HCT116 (cell line): ENCODE measurements around the gene KY. TPM values are rescaled to one million over a fixed set of nuclear protein-coding genes. Genes with fewer than 3 reads are reported as not detected.

Experiments
- ATAC-seq: fragments of 200-7000 bp; cut with Tn5 transposase; 2 replicates; pipeline ENCODE4 v1.9.1; 2020; ENCODE audit warnings: mild to moderate bottlenecking, moderate library complexity
- BruUV-seq: library from RNA; stranded (reverse); fragments of 400-500 nt; replicated peaks from 2 replicates; lab custom pipeline; 2021; lab: Mats Ljungman, UMichigan
- CTCF ChIA-PET: fragments of 300-600 bp; sonication (Branson Sonifier 250); formaldehyde crosslinking; loops from one replicate; lab custom pipeline; 2021; ENCODE audit warnings: antibody characterized with exemption; lab: Charles Lee
- POLR2A ChIA-PET: fragments of 300-600, 350-600 bp; sonication (Branson Sonifier 250); formaldehyde crosslinking; loops from one replicate; lab custom pipeline; 2021; ENCODE audit warnings: antibody characterized with exemption; lab: Charles Lee
- RAD21 ChIA-PET, 2 experiments: fragments of 300-600 bp; sonication (Branson Sonifier 250); formaldehyde crosslinking; loops; one replicate each; lab custom pipeline; 2023; ENCODE audit warnings: low total read pairs in 2 of 2; ENCODE audit not compliant: uncharacterized antibody in 2 of 2, unreplicated experiment in 2 of 2, low non-redundant PET in 1 of 2; lab: Charles Lee
- DNase-seq: peaks from one replicate; pipeline ENCODE4 v3.0.0-alpha.2; 2010; ENCODE audit warnings: low read depth, low spot score
- H2AFZ ChIP-seq: fragments of 200-600 bp; shearing (Covaris generic), sonication (generic); 2 replicates; pipeline ENCODE4 v1.6.1; 2017; ENCODE audit warnings: low read depth, mixed run types, mixed read lengths, antibody characterized with exemption, low read length; ENCODE audit not compliant: poor library complexity, severe bottlenecking
- H3K27ac ChIP-seq: 2 replicates; pipeline ENCODE4 v1.5.1; 2012; ENCODE audit warnings: low read depth, low read length
- H3K27me3 ChIP-seq: fragments of 200-600 bp; sonication (generic); 2 replicates; pipeline ENCODE4 v1.6.1; 2016; ENCODE audit warnings: mixed run types, low read length, mixed read lengths; ENCODE audit not compliant: insufficient read depth
- H3K36me3 ChIP-seq, 2 experiments: fragments of 200-500 bp in 1 of 2; fragments of 200-600 bp in 1 of 2; sonication (Bioruptor generic) in 1 of 2; sonication (generic) in 1 of 2; 2 replicates each; pipeline versions ENCODE4 v1.5.1 to v1.6.1; 2014 to 2016; ENCODE audit warnings: low read length in 2 of 2, inconsistent platforms in 1 of 2, mixed read lengths in 1 of 2, mixed run types in 1 of 2; ENCODE audit not compliant: insufficient read depth in 2 of 2, control insufficient read depth in 1 of 2
- H3K4me1 ChIP-seq, 2 experiments: fragments of 200-600 bp in 1 of 2; sonication (generic) in 1 of 2; 2 replicates each; pipeline versions ENCODE4 v1.5.1 to v1.6.1; 2012 to 2017; ENCODE audit warnings: low read length in 2 of 2, inconsistent platforms in 1 of 2, mild to moderate bottlenecking in 1 of 2, mixed read lengths in 1 of 2, mixed run types in 1 of 2, moderate library complexity in 1 of 2; ENCODE audit not compliant: insufficient read depth in 2 of 2, control insufficient read depth in 1 of 2
- H3K4me2 ChIP-seq: fragments of 200-600 bp; sonication (generic); 2 replicates; pipeline ENCODE4 v1.6.1; 2017; ENCODE audit warnings: mixed run types, low read length, mixed read lengths
- H3K4me3 ChIP-seq, 2 experiments: fragments of 200-600 bp in 1 of 2; sonication (generic) in 1 of 2; replicated peaks in 1 of 2; 2 replicates each; pipeline ENCODE4 v1.5.1; 2011 to 2016; ENCODE audit warnings: low read length in 2 of 2, control low read depth in 1 of 2, low read depth in 1 of 2, mild to moderate bottlenecking in 1 of 2, mixed read lengths in 1 of 2, mixed run types in 1 of 2
- H3K79me2 ChIP-seq: fragments of 200-600 bp; sonication (generic); 2 replicates; pipeline ENCODE4 v1.6.1; 2017; ENCODE audit warnings: mild to moderate bottlenecking, mixed run types, low read length, moderate library complexity, mixed read lengths; ENCODE audit not compliant: insufficient read depth
- H3K9ac ChIP-seq: fragments of 200-600 bp; sonication (generic); 2 replicates; pipeline ENCODE4 v1.6.1; 2016; ENCODE audit warnings: low read length, mixed read lengths
- H3K9me2 ChIP-seq: fragments of 200-600 bp; sonication (generic), shearing (Covaris generic); 2 replicates; pipeline ENCODE4 v1.6.1; 2017; ENCODE audit warnings: mixed run types, mild to moderate bottlenecking, moderate library complexity; ENCODE audit not compliant: insufficient read depth
- H3K9me3 ChIP-seq, 2 experiments: fragments of 200-500 bp in 1 of 2; fragments of 200-600 bp in 1 of 2; sonication (Bioruptor generic) in 1 of 2; sonication (generic) in 1 of 2; 2 replicates each; pipeline ENCODE4 v1.6.1; 2014 to 2017; ENCODE audit warnings: low read length in 2 of 2, mixed read lengths in 2 of 2, inconsistent platforms in 1 of 2, low read depth in 1 of 2, mild to moderate bottlenecking in 1 of 2, mixed run types in 1 of 2, moderate library complexity in 1 of 2; ENCODE audit not compliant: control insufficient read depth in 1 of 2, insufficient read depth in 1 of 2
- H4K20me1 ChIP-seq: fragments of 200-600 bp; sonication (generic), shearing (Covaris generic); 2 replicates; pipeline ENCODE4 v1.6.1; 2017; ENCODE audit warnings: mixed run types, mild to moderate bottlenecking, moderate library complexity; ENCODE audit not compliant: insufficient read depth
- CBX3 ChIP-seq: IDR thresholded peaks from 2 replicates; pipeline ENCODE4 v1.6.1; 2012; ENCODE audit warnings: low read depth
- CEBPB ChIP-seq: IDR thresholded peaks from 2 replicates; pipeline ENCODE4 v1.6.1; 2012; ENCODE audit warnings: low read depth
- EGR1 ChIP-seq: IDR thresholded peaks from 2 replicates; pipeline ENCODE4 v1.6.1; 2012; ENCODE audit warnings: low read depth
- ELF1 ChIP-seq: IDR thresholded peaks from 2 replicates; pipeline ENCODE4 v1.6.1; 2012; ENCODE audit warnings: low read depth, borderline replicate concordance
- EZH2 ChIP-seq: fragments of 200-600 bp; sonication (generic); IDR thresholded peaks from 2 replicates; pipeline ENCODE4 v1.6.1; 2017; ENCODE audit warnings: antibody characterized with exemption, mixed run types
- EZH2phosphoT487 ChIP-seq: fragments of 200-600 bp; IDR thresholded peaks from 2 replicates; pipeline ENCODE4 v1.6.1; 2018; ENCODE audit warnings: antibody characterized with exemption, borderline replicate concordance
- JUND ChIP-seq: IDR thresholded peaks from 2 replicates; pipeline ENCODE4 v1.6.1; 2012
- POLR2A ChIP-seq: IDR thresholded peaks from 2 replicates; pipeline ENCODE4 v1.7.0; 2011; ENCODE audit warnings: borderline replicate concordance; ENCODE audit not compliant: insufficient read depth, insufficient read length; ENCODE audit errors: extremely low read depth
- POLR2AphosphoS5 ChIP-seq: IDR thresholded peaks from 2 replicates; pipeline ENCODE4 v1.6.1; 2011; ENCODE audit warnings: mild to moderate bottlenecking, low read depth, low read length, moderate library complexity
- RAD21 ChIP-seq: IDR thresholded peaks from 2 replicates; pipeline ENCODE4 v1.6.1; 2012; ENCODE audit warnings: low read depth, mild to moderate bottlenecking
- TCF7L2 ChIP-seq: IDR thresholded peaks from 2 replicates; pipeline ENCODE4 v1.7.0; 2011; ENCODE audit warnings: borderline replicate concordance, inconsistent platforms; ENCODE audit not compliant: insufficient read depth, insufficient read length; ENCODE audit errors: extremely low read depth
- YY1 ChIP-seq: IDR thresholded peaks from 2 replicates; pipeline ENCODE4 v1.6.1; 2011; ENCODE audit warnings: low read length, low read depth, moderate library complexity, mild to moderate bottlenecking; ENCODE audit not compliant: insufficient replicate concordance; ENCODE audit errors: extremely low read depth
- ZNF274 ChIP-seq: fragments of 200-500 bp; sonication (Bioruptor generic); IDR thresholded peaks from 2 replicates; pipeline ENCODE4 v1.6.1; 2014; ENCODE audit warnings: mild to moderate bottlenecking, low read depth, low read length, inconsistent platforms
- intact Hi-C: fragments of 100-400 bp; cut with micrococcal nuclease; formaldehyde crosslinking; loops from 2 replicates; pipeline ENCODE4 v1.10.0; 2022
- total RNA-seq: library from RNA; stranded (reverse); gene quantifications from one replicate; pipeline ENCODE4 v1.2.1, GENCODE V29; 2021; ENCODE audit not compliant: unreplicated experiment
- TF ChIP-seq, protein P1 (sequence below): IDR thresholded peaks from 2 replicates; pipeline ENCODE4 v1.6.1; 2011; ENCODE audit warnings: mild to moderate bottlenecking, low read length, moderate library complexity; ENCODE audit not compliant: insufficient replicate concordance; ENCODE audit errors: extremely low read depth
- TF ChIP-seq, protein P2 (sequence below): IDR thresholded peaks from 2 replicates; pipeline ENCODE4 v1.6.1; 2012
- TF ChIP-seq, protein P3 (sequence below): IDR thresholded peaks from 2 replicates; pipeline ENCODE4 v1.6.1; 2012
- TF ChIP-seq, protein P4 (sequence below): IDR thresholded peaks from 2 replicates; pipeline ENCODE4 v1.6.1; 2012; ENCODE audit warnings: low read depth
- TF ChIP-seq, protein P5 (sequence below), 3 experiments: fragments of 200-600 bp in 1 of 3; sonication (generic) in 1 of 3; IDR thresholded peaks in 2 of 3; conservative IDR thresholded peaks in 1 of 3; 2 replicates each; pipeline ENCODE4 v1.5.1; 2012 to 2017; ENCODE audit warnings: low read depth in 2 of 3, low read length in 2 of 3, antibody characterized with exemption in 1 of 3, borderline replicate concordance in 1 of 3, control low read depth in 1 of 3, mild to moderate bottlenecking in 1 of 3, mixed read lengths in 1 of 3, mixed run types in 1 of 3, moderate library complexity in 1 of 3; ENCODE audit not compliant: insufficient read depth in 1 of 3

KY gene
- total RNA-seq, 1 experiment from 2014 or later = not detected

DNA sequence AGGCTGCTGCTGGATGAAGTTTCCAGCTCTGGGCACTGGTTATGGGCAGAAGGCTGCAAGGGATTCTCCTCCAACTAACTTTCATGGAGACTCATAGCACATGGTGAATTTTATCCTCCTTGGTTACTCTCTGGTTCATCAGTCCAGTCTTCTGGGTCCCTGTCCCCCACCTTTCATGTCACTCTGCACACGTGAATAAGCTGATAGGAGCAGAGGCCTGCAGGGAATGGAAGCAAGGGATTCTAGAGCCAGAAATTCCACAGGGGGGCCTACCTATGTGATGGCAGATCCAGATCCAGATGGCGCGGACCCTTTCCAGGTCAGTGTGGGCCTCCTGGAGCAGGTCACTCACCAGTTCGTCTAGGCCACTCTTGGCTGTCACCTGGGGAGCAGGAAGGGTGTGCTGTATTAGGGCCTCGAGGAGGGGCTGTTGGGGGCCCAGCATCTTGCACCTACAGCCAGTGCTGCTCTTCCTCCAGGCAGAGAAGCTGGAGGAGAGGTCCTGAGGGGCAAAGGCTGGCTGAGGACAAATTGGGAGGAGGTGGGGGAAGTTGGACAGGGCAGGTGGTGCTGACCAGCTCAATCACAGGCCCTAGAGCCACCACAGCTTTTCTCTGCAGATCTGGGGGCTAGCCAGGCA, 30.2 kb downstream of the KY start:
- DNase-seq = no peak
- H3K36me3 ChIP-seq = no peaks in the 10 kb centered on the region
- H3K27me3 ChIP-seq = no peaks in the 10 kb centered on the region
- no peaks in the 10 kb centered on the region for H3K4me1 ChIP-seq
- CTCF ChIA-PET = no interaction called here
- H3K27ac ChIP-seq = no peak overlapping the region
- POLR2A ChIA-PET = no interaction called here
- no TSS peak for BruUV-seq
- H3K4me3 ChIP-seq = no peak overlapping the region
- no peak for ATAC-seq
- intact Hi-C loops = no loop called here
- H2AFZ ChIP-seq = no peak overlapping the region
- no peaks in the 10 kb centered on the region for H3K79me2 ChIP-seq
- RAD21 ChIA-PET = no interaction called here
- no peak overlapping the region for H3K4me2 ChIP-seq
- no peaks in the 10 kb centered on the region for H4K20me1 ChIP-seq
- H3K9me3 ChIP-seq = no peaks in the 10 kb centered on the region
- TF ChIP-seq, protein P1, sequence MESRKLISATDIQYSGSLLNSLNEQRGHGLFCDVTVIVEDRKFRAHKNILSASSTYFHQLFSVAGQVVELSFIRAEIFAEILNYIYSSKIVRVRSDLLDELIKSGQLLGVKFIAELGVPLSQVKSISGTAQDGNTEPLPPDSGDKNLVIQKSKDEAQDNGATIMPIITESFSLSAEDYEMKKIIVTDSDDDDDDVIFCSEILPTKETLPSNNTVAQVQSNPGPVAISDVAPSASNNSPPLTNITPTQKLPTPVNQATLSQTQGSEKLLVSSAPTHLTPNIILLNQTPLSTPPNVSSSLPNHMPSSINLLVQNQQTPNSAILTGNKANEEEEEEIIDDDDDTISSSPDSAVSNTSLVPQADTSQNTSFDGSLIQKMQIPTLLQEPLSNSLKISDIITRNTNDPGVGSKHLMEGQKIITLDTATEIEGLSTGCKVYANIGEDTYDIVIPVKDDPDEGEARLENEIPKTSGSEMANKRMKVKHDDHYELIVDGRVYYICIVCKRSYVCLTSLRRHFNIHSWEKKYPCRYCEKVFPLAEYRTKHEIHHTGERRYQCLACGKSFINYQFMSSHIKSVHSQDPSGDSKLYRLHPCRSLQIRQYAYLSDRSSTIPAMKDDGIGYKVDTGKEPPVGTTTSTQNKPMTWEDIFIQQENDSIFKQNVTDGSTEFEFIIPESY = no peak
- no peak for TF ChIP-seq CBX3
- TF ChIP-seq ELF1 = no peak
- no peak for TF ChIP-seq JUND
- TF ChIP-seq, protein P2, sequence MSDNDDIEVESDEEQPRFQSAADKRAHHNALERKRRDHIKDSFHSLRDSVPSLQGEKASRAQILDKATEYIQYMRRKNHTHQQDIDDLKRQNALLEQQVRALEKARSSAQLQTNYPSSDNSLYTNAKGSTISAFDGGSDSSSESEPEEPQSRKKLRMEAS = no peak
- TF ChIP-seq YY1 = no peak
- TF ChIP-seq RAD21 = no peak
- TF ChIP-seq POLR2AphosphoS5 = no peak
- no peak for TF ChIP-seq EZH2phosphoT487
- no peak for TF ChIP-seq EGR1
- TF ChIP-seq, protein P3, sequence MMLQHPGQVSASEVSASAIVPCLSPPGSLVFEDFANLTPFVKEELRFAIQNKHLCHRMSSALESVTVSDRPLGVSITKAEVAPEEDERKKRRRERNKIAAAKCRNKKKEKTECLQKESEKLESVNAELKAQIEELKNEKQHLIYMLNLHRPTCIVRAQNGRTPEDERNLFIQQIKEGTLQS = no peak
- TF ChIP-seq, protein P4, sequence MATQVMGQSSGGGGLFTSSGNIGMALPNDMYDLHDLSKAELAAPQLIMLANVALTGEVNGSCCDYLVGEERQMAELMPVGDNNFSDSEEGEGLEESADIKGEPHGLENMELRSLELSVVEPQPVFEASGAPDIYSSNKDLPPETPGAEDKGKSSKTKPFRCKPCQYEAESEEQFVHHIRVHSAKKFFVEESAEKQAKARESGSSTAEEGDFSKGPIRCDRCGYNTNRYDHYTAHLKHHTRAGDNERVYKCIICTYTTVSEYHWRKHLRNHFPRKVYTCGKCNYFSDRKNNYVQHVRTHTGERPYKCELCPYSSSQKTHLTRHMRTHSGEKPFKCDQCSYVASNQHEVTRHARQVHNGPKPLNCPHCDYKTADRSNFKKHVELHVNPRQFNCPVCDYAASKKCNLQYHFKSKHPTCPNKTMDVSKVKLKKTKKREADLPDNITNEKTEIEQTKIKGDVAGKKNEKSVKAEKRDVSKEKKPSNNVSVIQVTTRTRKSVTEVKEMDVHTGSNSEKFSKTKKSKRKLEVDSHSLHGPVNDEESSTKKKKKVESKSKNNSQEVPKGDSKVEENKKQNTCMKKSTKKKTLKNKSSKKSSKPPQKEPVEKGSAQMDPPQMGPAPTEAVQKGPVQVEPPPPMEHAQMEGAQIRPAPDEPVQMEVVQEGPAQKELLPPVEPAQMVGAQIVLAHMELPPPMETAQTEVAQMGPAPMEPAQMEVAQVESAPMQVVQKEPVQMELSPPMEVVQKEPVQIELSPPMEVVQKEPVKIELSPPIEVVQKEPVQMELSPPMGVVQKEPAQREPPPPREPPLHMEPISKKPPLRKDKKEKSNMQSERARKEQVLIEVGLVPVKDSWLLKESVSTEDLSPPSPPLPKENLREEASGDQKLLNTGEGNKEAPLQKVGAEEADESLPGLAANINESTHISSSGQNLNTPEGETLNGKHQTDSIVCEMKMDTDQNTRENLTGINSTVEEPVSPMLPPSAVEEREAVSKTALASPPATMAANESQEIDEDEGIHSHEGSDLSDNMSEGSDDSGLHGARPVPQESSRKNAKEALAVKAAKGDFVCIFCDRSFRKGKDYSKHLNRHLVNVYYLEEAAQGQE = no peak
- TF ChIP-seq TCF7L2 = no peak
- TF ChIP-seq, protein P5, sequence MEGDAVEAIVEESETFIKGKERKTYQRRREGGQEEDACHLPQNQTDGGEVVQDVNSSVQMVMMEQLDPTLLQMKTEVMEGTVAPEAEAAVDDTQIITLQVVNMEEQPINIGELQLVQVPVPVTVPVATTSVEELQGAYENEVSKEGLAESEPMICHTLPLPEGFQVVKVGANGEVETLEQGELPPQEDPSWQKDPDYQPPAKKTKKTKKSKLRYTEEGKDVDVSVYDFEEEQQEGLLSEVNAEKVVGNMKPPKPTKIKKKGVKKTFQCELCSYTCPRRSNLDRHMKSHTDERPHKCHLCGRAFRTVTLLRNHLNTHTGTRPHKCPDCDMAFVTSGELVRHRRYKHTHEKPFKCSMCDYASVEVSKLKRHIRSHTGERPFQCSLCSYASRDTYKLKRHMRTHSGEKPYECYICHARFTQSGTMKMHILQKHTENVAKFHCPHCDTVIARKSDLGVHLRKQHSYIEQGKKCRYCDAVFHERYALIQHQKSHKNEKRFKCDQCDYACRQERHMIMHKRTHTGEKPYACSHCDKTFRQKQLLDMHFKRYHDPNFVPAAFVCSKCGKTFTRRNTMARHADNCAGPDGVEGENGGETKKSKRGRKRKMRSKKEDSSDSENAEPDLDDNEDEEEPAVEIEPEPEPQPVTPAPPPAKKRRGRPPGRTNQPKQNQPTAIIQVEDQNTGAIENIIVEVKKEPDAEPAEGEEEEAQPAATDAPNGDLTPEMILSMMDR (IDR thresholded peaks at IDR 0.05 in 2 of 3, conservative IDR thresholded peaks at IDR 0.05 in 1 of 3; ENCODE audit: borderline replicate concordance in 1 of 3, insufficient read depth in 1 of 3, low read depth in 2 of 3, low read length in 2 of 3) = no peak
- no peak for TF ChIP-seq EZH2
- TF ChIP-seq ZNF274 = no peak
- TF ChIP-seq CEBPB = no peak
- no peak for TF ChIP-seq POLR2A
- no peak overlapping the region for H3K9ac ChIP-seq
- no peaks in the 10 kb centered on the region for H3K9me2 ChIP-seq
